NCI-H187 (cell line): ENCODE measurements around the gene DOCK1.

Experiments used
- DNase-seq, 2 experiments: peaks; one replicate each; lab custom pipeline; 2025; lab: John Stamatoyannopoulos, UW

DOCK1 gene

DNA sequence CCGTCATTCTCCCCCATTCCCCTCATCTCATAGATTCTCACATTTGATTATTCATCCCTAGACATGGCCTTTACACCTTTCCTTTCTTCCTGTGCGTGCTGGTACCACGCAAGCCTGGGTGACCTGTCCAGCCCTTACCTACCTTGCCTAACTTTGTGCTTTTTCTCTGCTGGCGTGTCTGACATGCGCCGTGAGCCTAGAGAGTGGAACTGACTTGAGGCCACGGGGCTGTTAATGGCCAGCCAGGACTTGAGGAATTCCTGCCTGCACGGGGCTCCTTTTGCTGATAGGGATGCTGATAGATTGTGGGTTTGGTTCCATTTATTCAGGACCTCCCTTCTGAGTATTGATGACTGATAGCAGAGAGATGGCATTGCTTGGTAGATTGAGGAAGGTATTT lies 134.2 kb downstream of the DOCK1 start:
- DNase-seq: no peak

DNA sequence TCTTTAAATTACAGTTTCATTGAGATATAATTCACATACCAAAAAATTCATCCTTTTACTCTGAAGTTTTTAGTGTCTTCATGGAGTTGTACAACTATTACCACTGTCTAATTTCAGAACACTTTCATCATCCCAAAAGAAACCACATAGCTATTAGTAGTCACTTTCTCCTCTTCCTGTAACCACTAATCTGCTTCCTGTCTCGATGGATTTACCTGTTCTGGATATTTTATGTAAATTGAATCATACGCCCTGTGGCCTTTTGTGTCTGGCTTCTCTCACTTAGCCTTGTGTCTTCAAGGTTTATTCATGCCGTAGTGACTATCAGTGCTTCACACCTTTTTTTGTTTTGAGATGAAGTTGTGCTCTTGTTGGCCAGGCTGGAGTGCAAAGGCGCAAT lies 135.5 kb downstream of the DOCK1 start:
- no peak for DNase-seq

DNA sequence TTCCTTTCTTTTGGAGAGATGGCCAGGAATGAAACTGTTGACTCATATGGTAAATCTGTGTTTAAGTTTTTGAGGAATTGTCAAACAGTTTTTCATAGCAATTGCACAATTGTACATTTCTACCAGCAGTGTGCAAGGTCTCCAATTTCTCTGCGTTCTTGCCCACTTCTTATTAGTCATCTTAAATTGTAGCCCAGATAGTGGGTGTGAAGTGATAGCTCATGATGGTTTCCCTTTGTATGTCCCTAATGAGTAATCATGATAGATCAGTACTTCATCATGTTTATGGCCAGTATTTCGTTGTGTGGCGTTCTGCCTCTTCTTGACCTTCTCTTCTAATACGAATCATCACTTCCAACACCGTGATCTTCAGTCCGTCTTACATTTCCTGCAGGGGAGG lies 136.3 kb downstream of the DOCK1 start:
- no peak for DNase-seq

DNA sequence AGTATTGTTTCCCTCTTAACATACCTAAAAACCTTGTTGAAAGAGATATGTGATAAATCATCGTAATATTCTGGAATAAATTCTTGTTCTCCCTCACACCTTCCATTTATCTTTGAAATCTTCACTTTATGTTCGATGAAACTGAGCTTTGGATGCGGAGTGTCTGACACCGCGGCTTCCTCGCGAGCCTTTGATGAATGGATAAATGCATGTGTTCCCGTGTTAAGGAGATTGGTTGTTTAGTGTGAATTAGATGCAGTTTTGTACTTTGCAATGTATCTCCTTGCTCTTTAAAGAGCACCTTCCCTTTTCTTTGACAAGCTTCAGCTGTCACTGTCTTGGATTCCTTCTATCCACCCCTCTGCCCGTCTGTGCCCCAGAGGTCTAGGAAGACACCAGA lies 138.1 kb downstream of the DOCK1 start:
- DNase-seq: no peak

DNA sequence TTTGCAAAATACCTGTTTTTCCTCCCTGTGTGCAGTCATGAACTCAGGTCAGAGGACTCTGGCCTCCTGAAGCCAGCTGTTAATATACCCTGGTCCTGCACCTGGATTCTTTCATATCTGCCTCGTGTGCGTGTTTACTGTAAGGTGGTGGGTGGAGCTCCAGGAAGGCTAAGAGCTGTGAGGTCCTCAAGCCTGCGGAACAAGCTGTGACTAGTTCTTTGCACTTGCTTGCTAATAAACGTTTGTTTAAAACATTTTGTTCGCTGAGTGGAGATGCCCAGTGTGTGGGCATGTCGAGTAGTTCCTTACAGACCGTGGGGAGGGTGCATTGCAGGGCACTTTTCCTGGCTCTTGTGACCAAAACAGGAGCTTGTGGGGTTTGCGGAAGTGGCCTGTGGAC lies 139.0 kb downstream of the DOCK1 start:
- no peak for DNase-seq

DNA sequence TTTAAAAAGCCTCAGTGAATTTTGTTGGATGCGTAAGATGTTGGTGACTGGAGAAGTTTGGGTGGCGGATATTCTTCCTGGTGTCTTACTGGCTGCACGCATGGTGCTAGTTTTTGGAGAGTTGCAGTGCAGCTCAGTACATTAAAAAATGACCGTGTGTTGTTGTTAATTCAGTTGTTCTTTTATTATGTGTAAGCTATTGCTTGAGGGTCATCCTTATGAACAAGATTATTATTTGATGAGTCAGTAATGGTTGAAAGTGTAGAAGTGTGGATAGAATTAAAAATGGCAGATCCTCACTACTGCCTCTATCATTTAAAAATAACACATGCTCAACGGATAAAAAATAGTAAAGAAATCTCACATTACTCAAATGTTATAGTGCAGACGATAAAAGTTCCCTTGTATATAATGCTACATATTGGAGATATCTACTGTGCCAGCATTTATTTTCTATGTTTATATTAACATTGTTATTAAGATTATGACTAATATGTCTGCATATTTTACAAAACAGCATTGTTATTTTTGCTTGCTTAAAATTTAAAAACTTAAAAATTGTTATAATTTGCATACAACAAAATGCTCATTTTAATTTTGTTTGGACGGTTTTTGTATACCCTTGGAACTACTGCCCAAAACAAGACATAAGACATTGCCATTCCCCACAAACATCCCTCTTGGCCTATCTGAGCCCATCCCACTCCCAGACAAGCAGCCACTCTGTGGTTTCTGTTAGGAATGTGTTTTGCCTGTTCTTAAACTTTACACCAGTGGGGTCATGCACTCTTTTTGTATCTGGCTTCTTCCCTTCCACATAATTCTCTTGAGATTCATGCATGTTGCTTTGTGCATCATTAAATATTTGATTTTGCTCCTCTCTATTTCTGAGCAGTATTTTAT lies 142.0 kb downstream of the DOCK1 start:
- DNase-seq: no peak

DNA sequence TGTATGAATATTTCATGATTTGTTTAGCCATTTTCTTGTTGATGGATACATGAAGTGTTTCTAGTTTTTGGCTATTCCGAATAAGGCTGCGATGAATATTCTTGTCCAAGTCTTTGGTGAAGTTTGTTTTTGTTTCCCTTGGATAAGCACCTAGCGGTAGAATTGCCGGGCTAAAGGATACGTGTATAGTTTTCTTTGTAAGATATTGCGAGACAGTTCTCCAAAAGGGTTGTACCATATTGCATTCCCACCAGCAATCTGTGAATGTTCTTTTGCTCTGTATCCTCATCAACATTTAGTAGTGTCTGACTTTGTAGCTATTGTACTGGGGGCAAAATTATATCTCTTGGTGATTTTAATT lies 142.6 kb downstream of the DOCK1 start:
- no peak for DNase-seq

DNA sequence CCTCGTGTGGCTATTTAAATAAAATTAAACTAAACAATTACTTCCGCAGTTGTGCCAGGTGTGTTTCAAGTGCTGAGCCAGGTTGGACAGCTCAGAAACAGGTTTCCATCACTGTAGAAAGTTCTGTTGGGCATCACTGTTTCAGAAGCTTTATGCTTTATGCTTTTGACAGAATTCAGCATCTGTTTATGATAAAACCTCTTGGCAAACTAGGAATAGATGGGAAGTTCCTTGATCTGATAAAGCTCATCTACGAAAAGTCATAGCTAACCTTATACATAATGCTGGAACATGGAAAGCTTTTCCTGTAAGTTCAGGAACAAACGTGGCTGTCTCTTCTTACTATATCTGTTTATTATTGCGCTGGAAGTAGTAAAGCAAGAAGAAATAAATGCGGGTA lies 143.4 kb downstream of the DOCK1 start:
- DNase-seq: no peak

DNA sequence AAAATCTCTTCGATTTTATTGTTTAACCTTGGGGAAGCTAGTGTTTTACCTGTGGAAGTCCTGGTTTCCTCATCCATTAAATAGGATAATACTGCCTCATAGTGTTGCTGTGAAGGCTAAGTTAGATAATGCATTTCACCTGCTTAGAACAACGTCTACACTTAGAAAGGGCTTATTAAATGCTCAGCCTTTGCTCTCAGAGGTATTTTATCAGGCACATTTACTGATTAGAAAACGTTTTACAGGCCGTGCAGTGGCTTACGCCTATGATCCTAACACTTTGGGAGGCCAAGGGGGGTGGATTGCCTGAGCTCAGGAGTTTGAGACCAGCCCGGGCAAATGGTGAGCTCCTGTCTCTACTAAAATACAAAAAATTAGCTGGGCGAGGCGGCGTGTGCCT lies 146.8 kb downstream of the DOCK1 start:
- no peak for DNase-seq

DNA sequence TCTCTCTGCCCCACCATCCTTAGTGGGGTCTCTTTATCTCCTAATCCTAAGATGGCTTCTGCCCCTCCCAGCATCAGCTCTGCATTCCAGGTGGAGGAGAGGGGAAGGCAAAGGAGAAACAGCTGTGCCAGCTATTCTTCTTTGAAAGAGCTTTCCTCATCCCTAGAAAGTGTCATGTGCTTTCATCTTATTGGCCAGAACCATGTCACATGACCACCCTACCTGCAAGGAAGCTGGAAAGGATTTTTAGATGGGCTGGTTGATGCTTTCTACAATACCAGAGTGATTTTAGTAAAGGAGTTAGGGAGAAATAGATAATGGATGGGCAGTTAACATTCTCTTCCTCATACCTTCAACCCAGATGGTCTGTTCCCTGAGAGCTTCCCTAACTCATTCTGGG lies 150.0 kb downstream of the DOCK1 start:
- DNase-seq: no peak

DNA sequence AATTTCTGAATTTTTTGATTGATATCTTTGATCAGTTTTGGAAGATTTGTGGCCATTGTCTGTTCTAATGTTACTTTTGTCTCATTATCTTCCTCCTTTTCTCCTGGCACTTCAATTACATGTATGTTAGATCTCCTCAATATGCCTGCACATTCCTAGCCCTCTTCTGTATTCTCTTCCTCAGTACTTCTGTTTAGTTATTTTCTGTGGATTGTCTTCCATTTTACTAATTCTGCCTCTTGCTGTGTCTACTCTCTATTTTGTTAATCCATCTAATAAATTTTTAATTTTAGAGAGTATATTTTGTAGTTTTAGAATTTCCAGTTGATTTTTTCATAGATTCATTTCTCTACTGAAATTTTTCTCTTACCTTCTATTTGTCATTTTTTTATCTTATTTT lies 154.1 kb downstream of the DOCK1 start:
- no peak for DNase-seq

DNA sequence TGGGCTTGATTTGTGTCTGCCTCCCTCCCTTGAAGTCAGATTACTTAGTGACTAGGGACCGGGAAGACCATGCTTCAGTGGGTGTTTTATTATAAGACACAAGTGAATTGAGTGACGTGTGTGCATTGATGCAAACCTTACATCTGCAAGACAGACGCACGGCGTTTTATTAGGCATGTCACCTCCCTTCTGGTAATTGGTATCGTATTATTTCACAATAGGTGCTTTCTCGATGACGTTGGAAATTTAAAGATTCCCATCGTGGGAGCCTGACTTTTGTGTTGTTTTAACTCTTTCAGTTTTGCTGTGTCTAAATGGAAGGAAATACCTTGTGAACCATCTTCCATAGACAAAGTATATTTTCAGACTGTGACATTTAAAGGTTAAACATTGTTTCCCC lies 158.5 kb downstream of the DOCK1 start:
- no peak for DNase-seq

DNA sequence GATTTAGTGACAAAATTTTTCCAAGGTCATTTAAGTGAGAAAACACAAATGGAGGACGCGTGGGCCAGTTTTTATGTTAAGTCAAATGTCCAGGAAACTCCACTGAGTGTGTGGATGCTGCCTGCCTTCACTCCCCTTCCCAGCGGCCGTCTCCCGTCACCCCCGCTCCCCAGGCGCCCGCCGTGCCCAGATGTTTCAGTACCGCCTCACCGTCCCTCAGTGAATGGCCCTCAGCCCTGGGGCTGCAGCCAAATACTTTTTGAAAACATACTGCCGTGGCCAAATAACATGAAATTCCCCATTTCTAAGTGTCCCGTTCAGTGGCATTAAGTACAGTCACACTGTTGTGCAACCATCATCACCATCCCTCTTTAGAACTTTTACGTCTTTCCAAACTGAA lies 159.2 kb downstream of the DOCK1 start:
- no peak for DNase-seq

DNA sequence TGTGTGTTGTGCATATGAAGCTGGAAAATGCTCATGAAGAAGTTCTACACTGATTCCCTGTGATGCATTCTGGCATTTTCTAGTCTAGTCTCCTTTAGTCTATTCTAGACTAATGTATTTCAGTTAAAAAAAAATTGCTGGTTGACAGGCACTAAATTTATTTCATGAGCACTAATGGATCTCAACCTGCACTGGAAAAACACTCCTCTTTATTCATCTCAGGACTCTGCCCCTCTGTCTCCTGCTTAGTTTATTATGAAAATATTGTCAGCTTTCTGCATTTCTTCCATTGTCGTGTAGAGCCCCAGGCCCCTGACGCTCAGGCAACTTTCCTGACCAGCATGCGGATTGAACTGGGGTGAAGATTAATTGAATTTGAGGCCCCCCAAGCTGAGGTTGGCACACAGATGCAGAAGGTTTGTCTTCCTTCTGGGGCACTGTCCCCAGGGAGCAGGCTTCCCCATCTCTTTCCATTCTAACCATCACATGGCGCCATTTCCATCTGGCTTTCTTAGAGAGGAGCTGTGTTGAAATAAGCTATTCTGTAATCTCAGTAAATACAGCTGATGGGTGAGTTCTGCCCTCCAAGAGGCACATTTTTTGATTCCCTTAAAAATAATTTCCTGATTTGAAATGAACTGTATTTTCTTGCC lies 162.4 kb downstream of the DOCK1 start:
- no peak for DNase-seq

DNA sequence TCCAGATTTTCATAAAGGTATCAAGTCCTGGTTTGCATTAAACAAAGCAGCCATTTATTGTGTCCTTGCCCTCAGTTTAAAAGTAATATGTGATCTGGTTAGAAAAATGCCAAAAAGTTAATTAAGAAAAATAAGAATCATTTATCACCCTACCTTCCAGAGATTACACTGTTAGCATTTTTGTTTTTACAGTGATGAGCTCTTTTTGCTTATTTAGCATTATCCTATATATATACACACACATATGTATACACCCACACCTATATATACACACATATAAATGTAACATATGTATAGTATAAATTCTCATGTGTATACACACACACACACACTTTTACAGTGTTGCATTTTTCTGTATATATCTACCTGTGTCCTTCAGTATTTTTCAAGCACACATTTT lies 163.3 kb downstream of the DOCK1 start:
- no peak for DNase-seq

DNA sequence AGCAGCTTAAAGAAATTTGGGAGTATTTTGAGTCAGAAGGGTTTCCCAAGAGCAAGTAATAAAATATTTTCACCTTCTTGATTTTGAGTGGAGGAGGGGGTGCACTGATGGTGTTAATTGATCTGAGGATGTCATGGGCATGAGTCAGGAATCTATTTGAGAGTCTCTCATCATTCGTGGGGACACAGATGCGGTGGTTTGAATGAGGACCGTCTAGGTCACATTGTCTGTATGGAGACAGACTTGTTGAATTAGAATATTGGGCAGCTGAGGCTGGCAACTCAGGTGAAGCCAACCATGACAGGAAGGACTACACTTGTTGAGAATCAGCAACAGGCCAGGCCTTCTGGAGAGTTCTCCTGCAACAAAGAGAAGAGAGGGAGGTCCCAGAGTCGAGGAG lies 164.2 kb downstream of the DOCK1 start:
- no peak for DNase-seq

DNA sequence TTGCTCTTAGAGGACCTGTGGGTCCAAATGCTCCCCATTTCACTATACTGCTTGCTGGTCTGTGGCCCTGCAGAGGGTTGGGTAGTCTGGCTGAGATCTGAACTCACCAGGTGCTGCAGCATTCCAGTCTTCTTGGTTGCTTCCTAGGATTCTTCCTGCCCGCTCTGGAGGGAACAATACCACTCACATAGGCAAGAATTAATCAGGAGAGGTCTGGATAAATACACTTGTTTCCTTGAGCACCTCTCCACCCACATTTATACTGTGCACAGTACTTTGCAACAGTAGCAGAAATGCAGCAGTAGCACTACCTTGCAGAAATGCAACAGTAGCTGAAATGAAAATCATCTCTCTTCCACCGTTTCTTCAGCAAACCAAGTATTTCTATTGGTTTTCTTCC lies 165.9 kb downstream of the DOCK1 start:
- no peak for DNase-seq

DNA sequence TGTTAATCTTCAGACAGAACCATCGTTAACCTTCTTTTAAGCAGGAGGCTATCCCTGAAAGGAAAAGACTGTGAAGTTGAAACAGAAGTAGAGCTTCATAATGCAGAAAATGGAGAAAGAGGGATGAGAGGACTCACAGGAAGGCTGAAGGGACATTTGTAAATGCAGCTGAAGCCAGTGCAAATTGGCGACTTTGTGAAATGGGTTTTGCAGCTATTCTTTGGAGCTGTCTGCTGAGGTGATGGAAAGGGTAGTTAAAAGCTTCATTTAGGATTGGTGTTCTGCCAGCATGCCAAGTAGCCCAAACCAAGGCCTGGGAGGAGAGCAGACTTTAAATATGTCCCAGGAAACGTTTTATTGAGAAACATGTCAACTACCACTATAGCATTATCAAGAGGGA lies 168.4 kb downstream of the DOCK1 start:
- DNase-seq: no peak

DNA sequence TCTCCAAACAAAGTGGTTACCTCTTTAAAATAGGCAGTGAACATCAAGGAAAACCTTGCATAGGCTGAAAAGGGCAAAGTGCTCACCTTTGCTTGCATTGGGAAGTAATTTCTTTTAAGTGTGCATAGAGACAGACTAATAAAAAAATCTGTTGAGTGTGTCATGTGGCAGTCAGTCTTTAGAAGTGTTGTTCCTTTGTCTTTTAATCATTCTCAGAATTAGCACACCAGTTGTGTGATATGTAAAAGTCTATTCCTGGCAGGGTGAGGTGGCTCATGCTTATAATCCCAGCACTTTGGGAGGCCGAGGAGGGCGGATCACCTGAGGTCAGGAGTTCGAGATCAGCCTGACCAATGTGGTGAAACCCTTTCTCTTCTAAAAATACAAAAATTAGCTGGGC lies 174.2 kb downstream of the DOCK1 start:
- DNase-seq: no peak

DNA sequence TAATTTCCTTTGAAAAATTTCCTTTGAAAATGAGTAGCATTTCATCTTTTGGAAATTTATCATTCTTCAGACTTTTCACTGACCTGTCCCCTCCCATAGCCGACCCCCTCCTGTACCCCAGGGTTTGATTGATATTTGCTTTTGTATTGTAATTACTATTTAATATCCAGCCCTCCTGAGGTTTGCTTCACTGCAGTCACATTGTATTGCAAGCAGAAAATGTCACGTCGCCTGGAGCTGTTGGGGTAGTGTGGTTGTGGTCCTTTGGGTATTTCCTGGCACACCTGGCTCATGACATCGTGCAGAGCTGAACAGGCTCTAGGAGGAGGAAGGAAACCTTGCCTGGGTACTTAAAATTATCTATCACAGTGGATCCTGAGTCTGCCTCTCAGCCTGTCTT lies 175.1 kb downstream of the DOCK1 start:
- no peak for DNase-seq

DNA sequence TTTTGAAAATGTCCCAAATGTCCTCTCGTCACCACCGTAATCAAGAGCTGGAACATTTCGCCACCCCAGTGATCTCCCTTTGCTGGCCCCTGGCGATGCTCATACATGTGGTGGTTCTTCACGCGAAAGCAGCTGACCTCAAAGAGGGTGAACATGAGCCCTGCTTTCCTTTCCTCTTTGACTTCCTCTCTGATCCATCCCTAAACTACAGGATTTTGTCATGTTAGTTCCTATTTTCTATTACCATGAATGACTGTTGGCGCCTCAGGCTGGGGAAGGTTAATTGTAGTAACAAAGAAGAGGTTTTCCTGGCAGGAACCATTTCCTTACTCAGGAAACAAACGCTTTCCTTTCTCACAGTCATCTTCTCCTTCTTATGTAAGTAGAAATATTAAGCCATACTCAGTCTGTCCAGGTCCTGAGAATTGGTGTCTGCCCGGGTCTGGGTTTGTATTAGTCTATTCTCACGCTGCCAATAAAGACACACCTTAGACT lies 176.7 kb downstream of the DOCK1 start:
- DNase-seq: no peak

DNA sequence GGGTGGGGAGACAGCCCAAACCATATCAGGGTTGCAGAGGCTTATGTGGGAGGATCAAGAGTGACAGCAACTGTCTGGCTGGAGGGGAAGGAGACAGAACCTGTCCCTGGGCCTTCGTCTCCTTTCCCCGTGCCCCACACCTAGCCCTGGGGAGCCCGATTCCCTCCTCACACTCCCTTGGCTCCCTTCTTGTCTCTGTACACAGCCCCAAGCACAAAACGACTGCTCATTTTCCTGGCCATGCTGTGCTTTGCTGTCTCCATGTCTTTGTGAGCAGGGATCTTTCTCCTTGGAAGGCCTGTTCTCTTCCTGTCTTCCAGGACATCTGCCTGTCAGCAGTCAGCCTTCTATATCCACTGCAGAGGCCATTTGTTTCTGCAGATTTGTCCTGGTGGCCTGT lies 177.4 kb downstream of the DOCK1 start:
- DNase-seq: no peak

DNA sequence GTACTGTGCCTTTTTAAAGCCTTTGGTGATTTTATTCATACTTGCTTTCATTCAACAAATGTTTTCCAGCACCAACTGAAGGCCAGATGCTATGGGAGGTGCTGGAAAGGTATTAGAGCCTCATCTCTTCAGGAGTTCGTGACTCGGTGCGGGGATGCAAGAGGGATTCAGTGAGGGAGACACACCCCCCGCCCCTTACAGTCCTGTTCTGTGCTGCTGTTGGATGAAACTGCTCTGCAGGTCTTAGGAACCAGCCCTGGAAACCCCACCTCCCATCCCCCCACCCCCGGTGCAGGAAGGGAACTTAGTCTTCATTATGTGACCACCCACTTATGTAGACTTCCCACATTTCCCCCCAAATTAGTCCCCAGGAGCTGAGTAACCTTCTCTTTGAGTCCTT lies 180.7 kb downstream of the DOCK1 start:
- DNase-seq: no peak

DNA sequence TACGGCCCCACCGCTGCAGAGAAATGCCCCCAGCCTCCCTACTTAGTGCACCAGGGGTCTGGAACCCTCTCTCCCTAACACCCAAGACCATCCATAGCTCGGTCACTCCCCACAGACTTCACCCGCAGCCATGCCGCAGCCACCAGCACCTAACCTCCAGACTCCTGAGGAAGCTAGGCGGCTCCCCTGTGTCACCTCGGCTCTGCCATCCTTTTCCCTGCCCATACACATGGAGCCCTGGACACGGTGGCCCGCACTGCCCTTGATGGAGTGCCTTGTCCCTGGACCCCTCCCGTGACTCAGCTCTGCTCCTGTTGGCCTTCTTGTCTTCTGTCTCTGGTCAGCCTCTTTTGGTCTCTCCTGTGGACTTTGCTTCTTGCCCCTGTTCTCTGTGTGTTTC lies 183.7 kb downstream of the DOCK1 start:
- no peak for DNase-seq
